Fibroblast of the aortic adventitia (primary cell): ENCODE results near the gene GCK. TPM values are rescaled to one million over a fixed set of nuclear protein-coding genes. Genes with fewer than 3 reads are reported as not detected.
"Not testable (repeated sequence)": the region's sequence is repeated elsewhere in the genome, so short reads cannot be mapped to it uniquely, and the experiment has no call there.

Experiments
- DNase-seq: peaks from one replicate; pipeline ENCODE4 v3.0.0-alpha.2; 2010; ENCODE audit warnings: low read depth
- H3K4me3 ChIP-seq: 2 replicates; pipeline ENCODE4 v1.5.1; 2011; ENCODE audit warnings: low read depth, mild to moderate bottlenecking, control low read depth, low read length, moderate library complexity
- total RNA-seq: library from RNA; depleted of rRNA; stranded (reverse); fragments of >200 nt; gene quantifications from 2 replicates; pipeline ENCODE4 v1.2.3, GENCODE V29; 2012; ENCODE audit warnings: low replicate concordance
- TF ChIP-seq, protein P1 (sequence below): IDR thresholded peaks from 2 replicates; pipeline ENCODE4 v1.5.1; 2011; ENCODE audit warnings: mild to moderate bottlenecking, low read length, control low read depth, inconsistent platforms; ENCODE audit not compliant: insufficient read depth

The GCK gene
- total RNA-seq, 1 donor = 0.36 TPM

DNA sequence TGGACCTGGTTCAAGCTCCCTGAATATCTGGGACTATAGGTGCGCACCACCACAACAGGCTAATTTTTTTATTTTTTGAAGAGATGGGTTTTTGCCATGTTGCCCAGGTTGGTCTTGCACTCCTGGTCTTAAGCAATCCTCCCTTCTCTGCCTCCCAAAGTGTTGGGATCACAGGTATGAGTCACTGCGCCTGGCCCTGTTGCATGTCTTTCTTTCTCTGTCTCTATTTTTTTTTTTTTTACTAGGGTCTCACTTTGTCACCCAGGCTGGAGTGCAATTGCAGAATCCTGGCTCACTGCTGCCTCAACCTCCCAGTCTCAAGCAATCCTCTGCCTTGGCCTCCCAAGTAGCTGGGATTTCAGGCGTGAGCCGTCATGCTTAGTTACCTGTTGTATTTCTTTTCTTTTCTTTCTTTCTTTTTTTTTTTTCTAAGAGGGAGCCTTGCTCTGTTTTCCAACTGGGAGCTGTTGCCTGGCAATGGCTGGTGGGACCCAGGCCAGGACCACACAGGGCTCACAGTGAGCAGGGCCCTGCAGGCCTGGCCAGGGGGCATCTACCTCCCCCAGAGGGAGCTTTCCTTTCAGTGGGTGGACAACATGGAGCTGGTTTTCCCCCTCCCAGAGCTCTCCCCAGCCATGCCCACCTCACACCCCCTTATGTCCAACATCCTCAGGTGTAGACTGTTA, 54.2 kb downstream of the GCK start:
- TF ChIP-seq, protein P1, sequence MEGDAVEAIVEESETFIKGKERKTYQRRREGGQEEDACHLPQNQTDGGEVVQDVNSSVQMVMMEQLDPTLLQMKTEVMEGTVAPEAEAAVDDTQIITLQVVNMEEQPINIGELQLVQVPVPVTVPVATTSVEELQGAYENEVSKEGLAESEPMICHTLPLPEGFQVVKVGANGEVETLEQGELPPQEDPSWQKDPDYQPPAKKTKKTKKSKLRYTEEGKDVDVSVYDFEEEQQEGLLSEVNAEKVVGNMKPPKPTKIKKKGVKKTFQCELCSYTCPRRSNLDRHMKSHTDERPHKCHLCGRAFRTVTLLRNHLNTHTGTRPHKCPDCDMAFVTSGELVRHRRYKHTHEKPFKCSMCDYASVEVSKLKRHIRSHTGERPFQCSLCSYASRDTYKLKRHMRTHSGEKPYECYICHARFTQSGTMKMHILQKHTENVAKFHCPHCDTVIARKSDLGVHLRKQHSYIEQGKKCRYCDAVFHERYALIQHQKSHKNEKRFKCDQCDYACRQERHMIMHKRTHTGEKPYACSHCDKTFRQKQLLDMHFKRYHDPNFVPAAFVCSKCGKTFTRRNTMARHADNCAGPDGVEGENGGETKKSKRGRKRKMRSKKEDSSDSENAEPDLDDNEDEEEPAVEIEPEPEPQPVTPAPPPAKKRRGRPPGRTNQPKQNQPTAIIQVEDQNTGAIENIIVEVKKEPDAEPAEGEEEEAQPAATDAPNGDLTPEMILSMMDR = no peak
- no peak for DNase-seq
- no peak overlapping the region for H3K4me3 ChIP-seq

DNA sequence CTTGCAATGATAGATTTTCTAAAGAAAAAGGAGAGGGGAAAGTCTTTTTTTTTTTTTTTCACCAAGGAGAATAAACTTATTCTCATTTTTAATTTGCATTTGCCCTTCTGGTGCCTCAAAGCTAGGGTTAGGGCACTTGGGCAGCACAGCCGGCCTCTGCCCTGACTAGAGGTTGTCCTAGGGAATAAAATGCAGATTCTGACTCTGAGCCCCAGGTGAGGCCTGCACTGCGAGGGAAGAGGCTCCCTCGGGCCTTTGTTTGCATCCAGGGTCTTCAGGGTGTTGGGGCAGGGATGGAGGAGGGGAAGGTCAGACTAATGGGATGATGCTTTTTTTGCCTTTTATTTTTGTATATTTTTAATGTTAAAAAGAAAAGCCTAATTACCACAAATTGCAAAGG, 55.9 kb downstream of the GCK start:
- DNase-seq = no peak
- H3K4me3 ChIP-seq = no peak overlapping the region
- TF ChIP-seq, protein P1 = no peak

DNA sequence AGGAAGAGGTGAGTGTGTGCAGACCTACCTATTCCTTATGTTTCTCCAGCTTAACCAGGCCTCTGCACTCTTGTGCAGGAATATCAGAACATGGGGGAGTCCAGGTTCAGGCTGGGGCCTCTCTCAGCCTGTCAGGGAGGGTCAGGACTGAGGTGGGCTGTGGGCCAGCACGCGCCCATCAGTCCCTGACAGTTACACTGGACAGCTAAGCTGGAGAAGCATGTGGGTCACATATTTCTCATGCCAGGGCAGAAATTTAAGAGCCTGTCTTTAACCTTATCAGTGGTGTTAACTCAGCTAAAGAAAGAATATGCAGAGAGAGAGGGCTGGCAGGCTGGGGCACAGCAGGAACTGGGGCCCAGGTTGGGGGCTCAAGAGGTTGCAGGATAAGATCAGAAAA, 57.2 kb downstream of the GCK start:
- DNase-seq = peak; percentile 36
- TF ChIP-seq, protein P1 = no peak
- no peak overlapping the region for H3K4me3 ChIP-seq

DNA sequence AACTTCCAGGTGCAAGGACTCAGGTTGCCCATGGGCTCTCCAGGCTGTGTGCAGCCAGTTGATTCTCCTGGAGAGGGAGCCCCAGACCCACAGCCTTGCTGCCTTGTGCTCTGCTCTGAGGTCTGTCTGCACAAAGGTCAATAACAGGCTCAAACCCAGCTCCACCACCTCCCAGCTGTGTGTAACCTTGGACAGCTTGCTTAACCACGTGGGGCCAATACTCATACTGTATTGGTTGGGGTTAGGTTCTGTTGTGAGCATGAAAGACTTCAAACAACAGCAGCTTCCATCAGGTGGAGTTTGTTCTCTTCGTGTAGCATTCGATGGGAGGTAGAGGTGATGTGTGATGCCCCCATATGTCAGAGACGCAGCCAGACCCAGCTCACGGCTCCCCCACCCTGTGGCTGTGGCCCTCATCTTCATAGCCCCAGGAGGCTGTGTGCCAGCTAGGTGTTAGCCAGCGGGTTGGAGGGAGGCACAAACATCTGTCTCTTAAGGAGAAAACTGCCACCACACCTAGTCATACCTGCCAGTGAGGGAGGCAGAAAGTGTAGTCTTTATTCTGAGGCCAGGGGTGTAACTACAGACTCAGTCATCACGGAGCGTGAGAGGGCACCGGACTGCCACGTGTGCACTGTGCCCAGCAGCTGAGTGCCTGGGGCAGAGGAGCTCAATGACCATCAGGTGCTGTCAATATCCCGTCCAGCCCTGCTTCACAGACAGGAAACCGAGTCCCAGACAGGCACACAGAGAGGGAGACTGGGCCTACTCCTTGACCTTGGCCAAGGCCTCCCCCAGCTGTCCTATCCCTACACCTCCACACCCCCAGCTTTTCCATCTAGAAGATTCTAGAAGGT, 57.8 kb downstream of the GCK start:
- no peak for DNase-seq
- no peak overlapping the region for H3K4me3 ChIP-seq

DNA sequence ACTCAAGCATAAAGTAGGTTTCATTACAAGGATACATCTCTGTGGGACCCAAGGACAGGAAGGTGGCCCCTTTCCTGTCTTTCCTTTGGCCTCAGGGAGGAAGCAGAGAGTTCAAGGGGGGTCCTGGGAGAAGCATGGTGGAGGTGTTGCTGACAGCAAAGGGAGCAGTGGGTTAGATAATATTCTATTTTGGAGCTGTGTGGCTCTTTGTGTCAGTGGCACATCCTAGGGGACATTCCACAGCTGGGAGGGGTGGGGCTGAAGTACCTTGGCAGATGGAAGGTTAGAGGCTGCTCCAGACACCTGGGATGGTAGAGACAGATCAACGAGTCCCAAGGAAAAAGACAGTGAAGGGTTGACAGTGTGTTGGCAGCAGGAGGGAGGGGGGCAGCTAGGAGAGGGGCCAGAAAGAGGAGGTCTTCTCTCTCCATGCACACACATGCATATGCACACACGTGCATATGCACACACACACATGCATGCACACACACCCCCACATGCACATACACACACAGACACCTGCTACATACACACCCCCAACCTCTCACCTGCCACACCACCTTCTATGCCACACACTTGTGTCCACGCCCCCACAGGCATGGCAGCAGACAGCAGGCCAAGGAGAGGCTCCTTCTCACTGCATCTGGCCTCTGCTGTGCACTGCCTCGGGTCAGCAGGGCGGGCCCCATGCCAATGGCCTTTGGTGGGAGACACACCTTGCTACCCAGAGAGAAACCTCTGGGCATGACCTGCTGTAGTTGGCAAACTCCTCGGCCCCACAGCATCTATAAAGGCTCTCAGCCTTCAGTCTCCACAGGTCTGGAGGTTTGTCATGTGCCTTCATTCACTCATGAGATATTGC, 60.3 kb downstream of the GCK start:
- TF ChIP-seq, protein P1 = no peak
- no peak for DNase-seq
- H3K4me3 ChIP-seq = no peak overlapping the region

More for the DNA sequence above, 57.8 kb downstream of the GCK start:
- TF ChIP-seq, protein P1 = peak; percentile 26

DNA sequence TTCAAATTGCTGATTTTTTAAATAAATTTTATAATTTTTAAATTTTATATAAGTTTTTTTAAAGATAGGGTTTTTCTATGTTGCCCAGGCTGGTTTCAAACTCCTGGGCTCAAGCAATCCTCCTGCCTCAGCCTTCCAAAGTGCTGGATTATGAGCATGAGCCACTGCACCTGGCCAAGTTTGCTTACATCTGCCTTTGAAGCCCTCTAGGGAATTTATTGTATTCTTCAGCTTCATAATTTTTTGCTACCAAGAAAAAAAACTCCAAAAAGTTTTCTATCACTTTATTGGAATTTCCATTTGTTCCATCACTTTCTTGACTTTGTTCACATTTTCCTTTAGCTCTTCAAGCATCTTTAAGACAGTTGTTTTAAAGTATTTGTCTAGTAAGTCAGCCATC, 62.1 kb downstream of the GCK start:
- TF ChIP-seq, protein P1 = no peak
- no peak for DNase-seq
- no peak overlapping the region for H3K4me3 ChIP-seq

DNA sequence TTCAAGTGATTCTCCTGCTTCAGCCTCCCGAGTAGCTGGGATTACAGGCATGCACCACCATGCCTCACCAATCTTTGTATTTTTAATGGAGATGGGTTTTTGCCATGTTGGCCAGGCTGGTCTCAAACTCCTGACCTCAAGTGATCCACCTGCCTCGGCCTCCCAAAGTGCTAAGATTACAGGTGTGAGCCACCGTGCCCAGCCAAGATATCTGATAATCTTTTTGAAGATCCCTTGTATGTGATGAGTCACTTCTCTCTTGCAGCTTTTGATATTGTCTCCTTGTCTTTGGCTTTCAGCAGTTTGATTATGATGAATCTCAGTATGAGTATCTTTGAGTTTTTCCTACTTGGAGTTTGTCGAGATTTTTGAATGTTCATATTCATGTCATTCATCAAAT, 62.7 kb downstream of the GCK start:
- not testable (repeated sequence) for DNase-seq, H3K4me3 ChIP-seq
